PC-3 (cell line): ENCODE results near the gene LRRC66. TPM values are rescaled to one million over a fixed set of nuclear protein-coding genes. Genes with fewer than 3 reads are reported as not detected.

ENCODE experiments used
- ATAC-seq: fragments of 200-7000 bp; cut with Tn5 transposase; 2 replicates; pipeline ENCODE4 v1.9.1; 2020; ENCODE audit warnings: mild to moderate bottlenecking, moderate library complexity
- BruUV-seq: library from RNA; stranded (reverse); fragments of 400-500 nt; replicated peaks from 2 replicates; lab custom pipeline; 2021; lab: Mats Ljungman, UMichigan
- CTCF ChIA-PET: fragments of 300-600 bp; sonication (Branson Sonifier 250); formaldehyde crosslinking; loops from one replicate; lab custom pipeline; 2022; ENCODE audit warnings: antibody characterized with exemption; lab: Charles Lee
- POLR2A ChIA-PET: fragments of 300-600 bp; sonication (Branson Sonifier 250); formaldehyde crosslinking; loops from one replicate; lab custom pipeline; 2022; ENCODE audit warnings: antibody characterized with exemption; ENCODE audit not compliant: unreplicated experiment; lab: Charles Lee
- DNase-seq: peaks from one replicate; pipeline ENCODE4 v3.0.0-alpha.2; 2015
- H2AFZ ChIP-seq: fragments of 300-600 bp; sonication (generic); 2 replicates; pipeline ENCODE4 v1.6.0; 2016; ENCODE audit warnings: antibody characterized with exemption, low read length
- H3F3A ChIP-seq: fragments of 300-600 bp; sonication (generic); one replicate; pipeline ENCODE4 v1.6.0; 2017; ENCODE audit warnings: antibody characterized with exemption, low read length, control low read depth, mild to moderate bottlenecking; ENCODE audit not compliant: unreplicated experiment
- H3K27ac ChIP-seq: fragments of 300-600 bp; sonication (generic); 2 replicates; pipeline ENCODE4 v1.5.1; 2016; ENCODE audit warnings: mild to moderate bottlenecking, low read length
- H3K27me3 ChIP-seq: fragments of 300-600 bp; sonication (generic); 2 replicates; pipeline ENCODE4 v1.6.1; 2016; ENCODE audit warnings: low read length, mixed read lengths
- H3K36me3 ChIP-seq: fragments of 300-600 bp; sonication (generic); 2 replicates; pipeline ENCODE4 v1.6.1; 2016; ENCODE audit warnings: low read depth, mixed run types, low read length, mixed read lengths
- H3K4me1 ChIP-seq: fragments of 300-600 bp; sonication (generic); 2 replicates; pipeline ENCODE4 v1.5.1; 2016; ENCODE audit warnings: low read length; ENCODE audit not compliant: insufficient read depth
- H3K4me2 ChIP-seq: fragments of 300-600 bp; sonication (generic); 2 replicates; pipeline ENCODE4 v1.6.0; 2016; ENCODE audit warnings: low read length
- H3K4me3 ChIP-seq: fragments of 300-600 bp; sonication (generic); 2 replicates; pipeline ENCODE4 v1.5.1; 2016; ENCODE audit warnings: mild to moderate bottlenecking, low read length, mixed read lengths
- H3K79me2 ChIP-seq: fragments of 300-600 bp; sonication (generic); 2 replicates; pipeline ENCODE4 v1.6.1; 2017; ENCODE audit warnings: low read length, mixed read lengths
- H3K9ac ChIP-seq: fragments of 300-600 bp; sonication (generic); 2 replicates; pipeline ENCODE4 v1.6.0; 2016; ENCODE audit warnings: mild to moderate bottlenecking, low read length
- H3K9me2 ChIP-seq: fragments of 300-600 bp; sonication (generic); replicated peaks from 2 replicates; pipeline ENCODE4 v1.6.1; 2016; ENCODE audit warnings: mixed run types, low read length, mixed read lengths
- H3K9me3 ChIP-seq: fragments of 300-600 bp; sonication (generic); 2 replicates; pipeline ENCODE4 v1.6.1; 2016; ENCODE audit warnings: low read length, mixed read lengths
- H4K20me1 ChIP-seq: fragments of 300-600 bp; sonication (generic); 2 replicates; pipeline ENCODE4 v1.6.1; 2016; ENCODE audit warnings: low read length, mixed read lengths
- EZH2 ChIP-seq: fragments of 300-600 bp; sonication (generic); IDR thresholded peaks from one replicate; pipeline ENCODE4 v1.6.1; 2017; ENCODE audit warnings: antibody characterized with exemption, mild to moderate bottlenecking, low read length; ENCODE audit not compliant: unreplicated experiment
- EZH2phosphoT487 ChIP-seq: fragments of 300-600 bp; sonication (generic); IDR thresholded peaks from 2 replicates; pipeline ENCODE4 v1.6.1; 2018; ENCODE audit warnings: mild to moderate bottlenecking, antibody characterized with exemption, low read length, borderline replicate concordance
- intact Hi-C: fragments of 100-400 bp; cut with micrococcal nuclease; formaldehyde crosslinking; loops from 2 replicates; pipeline ENCODE4 v1.9.0; 2023
- total RNA-seq: library from RNA; depleted of rRNA; stranded (reverse); fragments of >200 nt; gene quantifications from 2 replicates; pipeline ENCODE4 v1.2.3, GENCODE V29; 2014
- TF ChIP-seq, protein P1 (sequence below): fragments of 300-600 bp; sonication (generic); conservative IDR thresholded peaks from 2 replicates; pipeline ENCODE4 v1.5.1; 2017; ENCODE audit warnings: antibody characterized with exemption, low read depth, mild to moderate bottlenecking, low read length

Gene LRRC66
- total RNA-seq, 1 experiment from 2014 or later = 1.1 TPM

DNA sequence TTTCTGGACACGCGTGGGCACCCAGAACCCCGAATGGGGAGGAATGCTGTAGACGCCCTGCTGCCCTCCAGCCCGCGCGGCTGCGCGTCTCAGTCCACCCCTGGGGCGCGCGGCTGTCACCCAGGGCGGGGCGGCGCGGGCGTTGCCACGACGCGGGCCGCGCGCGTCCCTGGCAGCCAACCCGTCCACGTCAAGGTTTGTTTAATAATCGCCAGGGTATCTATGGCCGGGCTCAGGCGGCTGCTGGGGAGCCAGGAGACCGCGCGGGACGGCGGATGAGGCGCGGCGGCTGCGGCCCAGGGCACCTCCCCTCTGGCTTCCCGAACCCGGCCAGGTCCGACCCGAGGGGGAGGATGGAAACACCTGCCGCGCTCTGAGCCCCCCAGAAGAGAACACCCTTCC, 31.1 kb upstream of the LRRC66 start, which contains the start of gene SPATA18:
TSS of gene SPATA18 (plus strand) at position 92 of the 402 bp plus-strand sequence. CDS start 401 bp downstream, outside the sequence.
- H3K79me2 ChIP-seq = no peaks in the 10 kb centered on the region
- DNase-seq = no peak

DNA sequence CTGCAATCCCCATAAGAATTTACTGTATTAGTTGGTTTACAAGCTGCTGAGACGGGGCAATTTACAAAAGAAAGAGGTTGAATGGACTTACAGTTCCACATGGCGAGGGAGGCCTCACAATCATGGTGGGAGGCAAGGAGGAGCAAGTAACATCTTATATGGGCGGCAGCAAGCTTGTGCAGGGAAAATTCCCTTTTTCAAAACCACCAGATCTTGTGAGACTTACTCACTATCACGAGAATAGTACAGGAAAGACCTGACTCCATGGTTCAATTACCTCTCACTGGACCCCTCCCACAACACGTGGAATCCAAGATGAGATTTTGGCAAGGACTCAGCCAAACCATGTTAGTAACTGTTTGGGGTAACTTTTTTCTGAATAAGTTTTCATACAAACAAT, 29.1 kb upstream of the LRRC66 start:
- DNase-seq (no peak), ATAC-seq (no peak)
- no peak overlapping the region for H2AFZ ChIP-seq
- TF ChIP-seq EZH2 (no peak), EZH2phosphoT487 (no peak)
- TF ChIP-seq, protein P1, sequence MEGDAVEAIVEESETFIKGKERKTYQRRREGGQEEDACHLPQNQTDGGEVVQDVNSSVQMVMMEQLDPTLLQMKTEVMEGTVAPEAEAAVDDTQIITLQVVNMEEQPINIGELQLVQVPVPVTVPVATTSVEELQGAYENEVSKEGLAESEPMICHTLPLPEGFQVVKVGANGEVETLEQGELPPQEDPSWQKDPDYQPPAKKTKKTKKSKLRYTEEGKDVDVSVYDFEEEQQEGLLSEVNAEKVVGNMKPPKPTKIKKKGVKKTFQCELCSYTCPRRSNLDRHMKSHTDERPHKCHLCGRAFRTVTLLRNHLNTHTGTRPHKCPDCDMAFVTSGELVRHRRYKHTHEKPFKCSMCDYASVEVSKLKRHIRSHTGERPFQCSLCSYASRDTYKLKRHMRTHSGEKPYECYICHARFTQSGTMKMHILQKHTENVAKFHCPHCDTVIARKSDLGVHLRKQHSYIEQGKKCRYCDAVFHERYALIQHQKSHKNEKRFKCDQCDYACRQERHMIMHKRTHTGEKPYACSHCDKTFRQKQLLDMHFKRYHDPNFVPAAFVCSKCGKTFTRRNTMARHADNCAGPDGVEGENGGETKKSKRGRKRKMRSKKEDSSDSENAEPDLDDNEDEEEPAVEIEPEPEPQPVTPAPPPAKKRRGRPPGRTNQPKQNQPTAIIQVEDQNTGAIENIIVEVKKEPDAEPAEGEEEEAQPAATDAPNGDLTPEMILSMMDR = no peak
- BruUV-seq = no TSS peak
- H3F3A ChIP-seq = no peaks in the 10 kb centered on the region
- H3K9me3 ChIP-seq = no peaks in the 10 kb centered on the region
- ChIA-PET POLR2A (no interaction called here), CTCF (no interaction called here)
- no peaks in the 10 kb centered on the region for H3K79me2 ChIP-seq
- H3K27ac ChIP-seq = no peak overlapping the region
- H3K4me3 ChIP-seq = no peak overlapping the region
- H3K36me3 ChIP-seq = no peaks in the 10 kb centered on the region
- intact Hi-C loops = no loop called here
- no peaks in the 10 kb centered on the region for H3K4me1 ChIP-seq
- no peaks in the 10 kb centered on the region for H4K20me1 ChIP-seq
- H3K9me2 ChIP-seq = no peaks in the 10 kb centered on the region; the same call in 1 of the 2 replicates
- no peak overlapping the region for H3K9ac ChIP-seq
- no peaks in the 10 kb centered on the region for H3K27me3 ChIP-seq
- H3K4me2 ChIP-seq = no peak overlapping the region

More for the DNA sequence above, 31.1 kb upstream of the LRRC66 start, which contains the start of gene SPATA18:
- no peaks in the 10 kb centered on the region for H3K9me2 ChIP-seq
- TF ChIP-seq EZH2 (no peak), EZH2phosphoT487 (no peak)
- TF ChIP-seq, protein P1 = no peak
- ChIA-PET CTCF (no interaction called here), POLR2A (no interaction called here)
- H3K27me3 ChIP-seq = no peaks in the 10 kb centered on the region
- no peak within 1 kb of the TSS for H2AFZ ChIP-seq
- no TSS peak for BruUV-seq
- H3K9me3 ChIP-seq = no peaks in the 10 kb centered on the region
- H3K4me1 ChIP-seq = no peaks in the 10 kb centered on the region
- no peak within 1 kb of the TSS for H3K4me2 ChIP-seq
- intact Hi-C loops = no loop called here
- H3K9ac ChIP-seq = no peak within 1 kb of the TSS
- no peaks in the 10 kb centered on the region for H3F3A ChIP-seq
- H4K20me1 ChIP-seq = no peaks in the 10 kb centered on the region
- no peak within 1 kb of the TSS for H3K4me3 ChIP-seq
- no peak for ATAC-seq
- H3K27ac ChIP-seq = no peak within 1 kb of the TSS
- H3K36me3 ChIP-seq = no peaks in the 10 kb centered on the region

DNA sequence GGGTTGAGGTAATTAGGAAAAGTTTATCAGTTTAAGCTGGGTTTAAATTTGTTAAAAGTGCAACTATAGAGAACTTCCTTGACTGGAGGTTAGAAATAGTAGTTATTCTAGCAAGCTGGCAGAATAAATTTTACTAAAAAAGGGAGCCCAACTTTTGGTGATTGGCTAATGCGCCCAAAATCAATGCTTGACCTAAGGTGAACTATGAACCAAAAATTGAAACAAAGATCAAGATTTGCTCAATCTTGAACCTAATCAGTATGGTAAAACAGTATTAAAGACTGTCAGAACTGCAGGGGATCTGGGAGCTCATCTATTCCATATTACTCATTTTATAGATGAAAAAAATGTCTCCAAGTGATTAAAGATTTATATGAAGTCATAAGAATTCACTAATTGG, 24.9 kb upstream of the LRRC66 start:
- intact Hi-C loops = no loop called here
- CTCF ChIA-PET = no interaction called here

More for the DNA sequence above, 24.9 kb upstream of the LRRC66 start:
- no peaks in the 10 kb centered on the region for H3F3A ChIP-seq
- no peak overlapping the region for H3K4me3 ChIP-seq
- no peak overlapping the region for H3K9ac ChIP-seq
- no peak overlapping the region for H2AFZ ChIP-seq
- H3K4me2 ChIP-seq = no peak overlapping the region
- H3K27ac ChIP-seq = no peak overlapping the region
- POLR2A ChIA-PET = no interaction called here
- no peaks in the 10 kb centered on the region for H3K36me3 ChIP-seq
- H3K79me2 ChIP-seq = no peaks in the 10 kb centered on the region
- DNase-seq (no peak), ATAC-seq (no peak)
- TF ChIP-seq EZH2phosphoT487 (no peak), EZH2 (no peak)
- TF ChIP-seq, protein P1 = no peak
- no peaks in the 10 kb centered on the region for H3K9me3 ChIP-seq
- H3K4me1 ChIP-seq = no peaks in the 10 kb centered on the region
- H4K20me1 ChIP-seq = no peaks in the 10 kb centered on the region
- H3K9me2 ChIP-seq = no peaks in the 10 kb centered on the region; the same call in 1 of the 2 replicates
- BruUV-seq = no TSS peak
- no peaks in the 10 kb centered on the region for H3K27me3 ChIP-seq
